ENCODE results near the gene KIAA2012.
A peak's percentile ranks its signal among the peaks of the same experiment; 100 is the strongest.

Gene KIAA2012

DNA sequence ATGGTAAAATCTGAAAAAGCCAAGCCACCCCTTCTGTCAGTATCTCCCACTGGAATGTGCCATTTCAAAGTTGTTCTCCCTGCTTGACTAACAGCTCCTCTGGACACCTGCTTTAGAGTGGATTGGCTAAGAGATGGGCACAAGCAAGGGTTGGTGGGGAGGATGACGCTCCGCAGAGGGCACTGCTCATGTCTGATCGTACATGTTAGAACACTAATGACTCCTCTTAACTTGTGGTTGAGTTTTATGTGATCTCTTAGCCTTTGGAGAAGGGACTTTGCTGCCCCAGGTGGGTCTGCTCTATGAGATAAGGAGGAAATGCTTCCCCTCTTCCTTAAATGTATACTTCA lies 8.2 kb upstream of the KIAA2012 start:
- H3K4me3 ChIP-seq (ENCODE audit: low read depth, low read length), result no peak overlapping the region
- H3K27ac ChIP-seq, result peak overlapping the region; percentile 85
- no peaks in the 10 kb centered on the region for H3K27me3 ChIP-seq (ENCODE audit: insufficient read depth, low read depth, severe bottlenecking)
- H3K36me3 ChIP-seq, result no peaks in the 10 kb centered on the region
- TF ChIP-seq, protein P1, sequence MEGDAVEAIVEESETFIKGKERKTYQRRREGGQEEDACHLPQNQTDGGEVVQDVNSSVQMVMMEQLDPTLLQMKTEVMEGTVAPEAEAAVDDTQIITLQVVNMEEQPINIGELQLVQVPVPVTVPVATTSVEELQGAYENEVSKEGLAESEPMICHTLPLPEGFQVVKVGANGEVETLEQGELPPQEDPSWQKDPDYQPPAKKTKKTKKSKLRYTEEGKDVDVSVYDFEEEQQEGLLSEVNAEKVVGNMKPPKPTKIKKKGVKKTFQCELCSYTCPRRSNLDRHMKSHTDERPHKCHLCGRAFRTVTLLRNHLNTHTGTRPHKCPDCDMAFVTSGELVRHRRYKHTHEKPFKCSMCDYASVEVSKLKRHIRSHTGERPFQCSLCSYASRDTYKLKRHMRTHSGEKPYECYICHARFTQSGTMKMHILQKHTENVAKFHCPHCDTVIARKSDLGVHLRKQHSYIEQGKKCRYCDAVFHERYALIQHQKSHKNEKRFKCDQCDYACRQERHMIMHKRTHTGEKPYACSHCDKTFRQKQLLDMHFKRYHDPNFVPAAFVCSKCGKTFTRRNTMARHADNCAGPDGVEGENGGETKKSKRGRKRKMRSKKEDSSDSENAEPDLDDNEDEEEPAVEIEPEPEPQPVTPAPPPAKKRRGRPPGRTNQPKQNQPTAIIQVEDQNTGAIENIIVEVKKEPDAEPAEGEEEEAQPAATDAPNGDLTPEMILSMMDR (IDR thresholded peaks at IDR 0.05; ENCODE audit: low read depth, low read length), result no peak
- no peaks in the 10 kb centered on the region for H3K9me3 ChIP-seq (ENCODE audit: severe bottlenecking)
- DNase-seq, result no peak

DNA sequence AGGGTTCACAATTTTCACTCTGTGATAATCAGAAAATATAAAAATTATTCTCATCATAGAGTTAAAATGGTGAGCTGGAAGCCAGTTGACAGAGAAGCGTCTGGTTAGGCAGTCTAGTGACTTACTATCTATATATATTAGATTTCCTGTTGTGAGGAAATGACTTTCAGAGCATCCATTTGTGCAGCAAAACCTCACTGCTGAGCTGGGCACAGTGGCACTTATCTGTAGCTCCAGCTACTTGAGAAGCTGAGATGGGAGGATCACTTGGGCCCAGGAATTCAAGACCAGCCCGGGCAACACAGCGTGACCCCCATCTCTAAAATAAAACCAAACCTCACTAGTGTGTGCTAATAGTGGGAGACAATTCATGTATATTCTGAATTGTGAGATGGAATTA lies 7.2 kb upstream of the KIAA2012 start:
- Histone ChIP-seq H3K27ac (no peak overlapping the region), H3K27me3 (ENCODE audit: insufficient read depth, low read depth, severe bottlenecking) (no peaks in the 10 kb centered on the region), H3K36me3 (no peaks in the 10 kb centered on the region), H3K9me3 (ENCODE audit: severe bottlenecking) (no peaks in the 10 kb centered on the region), H3K4me3 (ENCODE audit: low read depth, low read length) (no peak overlapping the region)
- TF ChIP-seq, protein P1 (IDR thresholded peaks at IDR 0.05; ENCODE audit: low read depth, low read length), result no peak
- DNase-seq, result no peak

DNA sequence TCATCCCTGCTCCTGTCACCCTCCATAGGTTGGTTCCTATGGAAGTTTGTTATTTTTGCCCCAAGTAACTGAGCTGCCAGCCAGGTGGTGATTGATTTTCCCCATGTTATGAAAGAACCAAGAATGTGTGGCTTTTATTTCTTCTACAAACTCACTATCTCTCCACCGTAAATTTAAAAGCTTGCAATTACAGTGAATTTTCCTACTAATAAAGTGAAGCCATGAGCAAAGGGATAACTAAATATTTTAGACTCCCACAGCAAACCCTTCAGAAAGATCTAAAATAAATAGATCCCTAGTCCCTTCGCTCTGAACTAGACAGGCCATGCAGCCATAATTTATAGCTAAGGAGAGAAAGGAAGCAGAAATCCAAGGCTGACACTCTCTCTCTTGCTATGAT lies 6.2 kb upstream of the KIAA2012 start:
- Histone ChIP-seq H3K4me3 (ENCODE audit: low read depth, low read length) (no peak overlapping the region), H3K9me3 (ENCODE audit: severe bottlenecking) (no peaks in the 10 kb centered on the region), H3K27ac (no peak overlapping the region), H3K27me3 (ENCODE audit: insufficient read depth, low read depth, severe bottlenecking) (no peaks in the 10 kb centered on the region), H3K36me3 (no peaks in the 10 kb centered on the region)
- no peak for DNase-seq
- TF ChIP-seq, protein P1 (IDR thresholded peaks at IDR 0.05; ENCODE audit: low read depth, low read length), result no peak

DNA sequence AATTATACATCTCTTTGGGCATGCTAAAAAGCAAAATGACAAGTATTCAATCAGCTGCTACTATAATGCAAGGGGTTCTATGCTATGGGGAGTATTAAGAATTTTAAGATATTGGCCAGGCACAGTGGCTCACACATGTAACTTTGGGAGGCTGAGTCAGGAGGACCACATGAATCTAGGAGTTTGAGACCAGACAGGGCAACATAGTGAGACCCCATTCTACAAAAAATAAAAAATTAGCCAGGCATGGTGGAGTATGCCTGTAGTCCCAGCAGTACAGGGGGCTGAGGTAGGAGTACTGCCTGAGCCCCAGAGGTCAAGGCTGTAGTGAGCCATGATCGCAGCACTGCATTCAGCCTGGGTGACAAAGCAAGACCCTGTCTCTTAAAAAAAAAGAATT lies 5.5 kb upstream of the KIAA2012 start:
- no peak for DNase-seq
- H3K27me3 ChIP-seq (ENCODE audit: insufficient read depth, low read depth, severe bottlenecking), result no peaks in the 10 kb centered on the region

DNA sequence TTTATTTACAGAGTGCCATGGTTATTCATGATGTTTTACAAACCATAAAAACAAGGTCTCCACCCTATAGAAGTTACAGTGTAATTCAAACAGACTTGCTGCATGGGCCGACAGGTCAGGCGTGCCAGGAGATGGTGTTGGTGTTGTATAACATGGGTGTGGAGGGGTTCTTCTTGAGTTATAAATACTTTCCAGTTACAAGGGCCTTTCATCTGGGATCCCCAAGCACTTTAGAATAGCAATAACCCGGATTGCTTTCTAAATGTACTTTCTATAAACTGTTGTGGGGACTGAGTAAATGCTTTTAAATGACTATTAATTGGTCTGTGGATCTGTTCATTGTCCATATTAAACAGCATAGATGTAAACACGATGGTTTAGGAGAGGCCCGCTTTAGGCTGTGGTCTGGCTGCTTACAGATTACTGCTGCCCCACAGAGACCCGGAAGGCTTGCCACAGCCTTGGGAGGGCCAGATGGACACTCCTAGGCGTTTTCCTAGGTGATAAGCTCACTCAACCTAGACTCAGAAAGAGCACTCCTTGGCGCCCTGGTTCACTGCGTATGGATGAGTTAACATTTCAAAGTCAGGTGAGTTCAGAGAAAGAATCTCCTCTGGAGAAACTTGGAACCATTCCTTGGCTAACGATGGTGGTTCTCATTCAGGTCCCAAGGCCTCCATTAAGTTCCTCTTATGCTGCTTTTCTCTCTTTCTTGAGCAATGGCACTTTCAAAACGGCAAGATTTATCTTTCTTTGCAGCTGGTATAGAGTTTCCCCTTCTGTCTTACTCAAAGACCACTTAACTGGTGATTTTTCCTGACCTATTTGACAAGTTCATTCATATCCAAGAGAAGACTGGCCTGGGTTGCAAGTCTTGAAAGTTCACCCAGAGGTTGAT lies 3.6 kb upstream of the KIAA2012 start:
- H3K27me3 ChIP-seq (ENCODE audit: insufficient read depth, low read depth, severe bottlenecking), result no peaks in the 10 kb centered on the region
- DNase-seq, result peak; percentile 85
- H3K4me3 ChIP-seq (ENCODE audit: low read depth, low read length), result no peak overlapping the region
- TF ChIP-seq, protein P1 (IDR thresholded peaks at IDR 0.05; ENCODE audit: low read depth, low read length), result no peak
- H3K36me3 ChIP-seq, result no peaks in the 10 kb centered on the region
- no peaks in the 10 kb centered on the region for H3K9me3 ChIP-seq (ENCODE audit: severe bottlenecking)
- H3K27ac ChIP-seq, result peak overlapping the region; percentile 73

More for the DNA sequence above, 5.5 kb upstream of the KIAA2012 start:
- no peaks in the 10 kb centered on the region for H3K9me3 ChIP-seq (ENCODE audit: severe bottlenecking)
- no peak overlapping the region for H3K4me3 ChIP-seq (ENCODE audit: low read depth, low read length)
- no peaks in the 10 kb centered on the region for H3K36me3 ChIP-seq
- TF ChIP-seq, protein P1 (IDR thresholded peaks at IDR 0.05; ENCODE audit: low read depth, low read length), result no peak
- H3K27ac ChIP-seq, result no peak overlapping the region

DNA sequence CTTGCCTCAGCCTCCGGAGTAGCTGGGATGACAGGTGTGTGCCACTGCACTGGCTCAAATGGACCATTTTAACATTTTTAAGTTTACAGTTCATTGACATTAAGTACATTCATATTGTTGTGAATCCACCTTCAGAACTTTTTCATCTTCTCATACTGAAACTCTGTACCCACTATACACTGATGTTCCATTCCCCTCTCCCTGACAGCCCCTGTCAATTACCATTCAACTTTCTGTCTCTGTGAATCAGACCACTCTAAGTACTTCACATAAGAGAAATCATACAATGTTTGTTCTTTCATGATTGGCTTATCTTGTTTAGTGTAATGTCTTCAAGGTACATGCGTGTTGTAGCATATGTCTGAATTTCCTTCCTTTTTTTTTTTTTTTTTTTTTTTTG lies 1.9 kb upstream of the KIAA2012 start:
- TF ChIP-seq, protein P1 (IDR thresholded peaks at IDR 0.05; ENCODE audit: low read depth, low read length), result no peak
- Histone ChIP-seq H3K27ac (no peak overlapping the region), H3K36me3 (no peaks in the 10 kb centered on the region), H3K9me3 (ENCODE audit: severe bottlenecking) (no peaks in the 10 kb centered on the region), H3K4me3 (ENCODE audit: low read depth, low read length) (no peak overlapping the region), H3K27me3 (ENCODE audit: insufficient read depth, low read depth, severe bottlenecking) (no peaks in the 10 kb centered on the region)
- DNase-seq, result no peak
